Cardiac fibroblast (primary cell): ENCODE data around the gene INSC.

Source experiments
- DNase-seq, 2 donors: peaks; one replicate each; pipeline versions ENCODE4 v3.0.0 to v3.0.0-alpha.2; 2010; ENCODE audit warnings: low read depth in 2 of 2
- H3K4me3 ChIP-seq, 2 donors: replicated peaks in 1 of 2; 1 replicate in 1 of 2; 2 replicates in 1 of 2; pipeline ENCODE4 v1.5.1; 2011; ENCODE audit warnings: low read depth in 2 of 2, low read length in 2 of 2, mild to moderate bottlenecking in 2 of 2, moderate library complexity in 1 of 2
- TF ChIP-seq, protein P1 (sequence below): IDR thresholded peaks from one replicate; pipeline ENCODE4 v1.5.1; 2011; ENCODE audit warnings: low read depth, mild to moderate bottlenecking, low read length, inconsistent platforms

Gene INSC

DNA sequence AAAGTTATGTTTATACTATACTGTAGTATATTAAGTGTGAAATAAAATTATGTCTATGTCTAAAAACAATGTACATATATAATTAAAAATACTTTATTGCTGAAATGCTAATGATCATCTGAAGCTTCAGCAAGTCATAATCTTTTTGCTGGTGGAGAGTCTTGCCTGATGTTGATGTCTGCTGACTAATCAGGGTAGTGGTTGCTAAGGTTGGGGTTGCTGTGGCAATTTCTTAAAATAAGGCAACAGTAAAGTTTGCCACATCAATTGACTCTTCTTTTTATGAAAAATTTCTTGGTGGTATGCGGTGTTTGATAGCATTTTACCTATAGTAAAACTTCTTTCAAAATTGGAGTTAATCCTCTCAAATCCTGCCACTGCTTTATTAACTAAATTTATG, 21.4 kb downstream of the INSC start:
- no peak overlapping the region for H3K4me3 ChIP-seq
- TF ChIP-seq, protein P1, sequence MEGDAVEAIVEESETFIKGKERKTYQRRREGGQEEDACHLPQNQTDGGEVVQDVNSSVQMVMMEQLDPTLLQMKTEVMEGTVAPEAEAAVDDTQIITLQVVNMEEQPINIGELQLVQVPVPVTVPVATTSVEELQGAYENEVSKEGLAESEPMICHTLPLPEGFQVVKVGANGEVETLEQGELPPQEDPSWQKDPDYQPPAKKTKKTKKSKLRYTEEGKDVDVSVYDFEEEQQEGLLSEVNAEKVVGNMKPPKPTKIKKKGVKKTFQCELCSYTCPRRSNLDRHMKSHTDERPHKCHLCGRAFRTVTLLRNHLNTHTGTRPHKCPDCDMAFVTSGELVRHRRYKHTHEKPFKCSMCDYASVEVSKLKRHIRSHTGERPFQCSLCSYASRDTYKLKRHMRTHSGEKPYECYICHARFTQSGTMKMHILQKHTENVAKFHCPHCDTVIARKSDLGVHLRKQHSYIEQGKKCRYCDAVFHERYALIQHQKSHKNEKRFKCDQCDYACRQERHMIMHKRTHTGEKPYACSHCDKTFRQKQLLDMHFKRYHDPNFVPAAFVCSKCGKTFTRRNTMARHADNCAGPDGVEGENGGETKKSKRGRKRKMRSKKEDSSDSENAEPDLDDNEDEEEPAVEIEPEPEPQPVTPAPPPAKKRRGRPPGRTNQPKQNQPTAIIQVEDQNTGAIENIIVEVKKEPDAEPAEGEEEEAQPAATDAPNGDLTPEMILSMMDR = no peak
- peak in 1 of 2 donors; percentile 42 for DNase-seq

GRCh38 chr11:15139096-15139770, 24.5 kb downstream of the INSC start:
- DNase-seq = no peak
- TF ChIP-seq, protein P1 = no peak
- no peak overlapping the region for H3K4me3 ChIP-seq

- TF ChIP-seq, protein P1 = no peak
- no peak overlapping the region for H3K4me3 ChIP-seq
- no peak for DNase-seq
Observed at GRCh38 chr11:15139958-15140659, 25.4 kb downstream of the INSC start.

GRCh38 chr11:15141381-15141780, 26.7 kb downstream of the INSC start:
- TF ChIP-seq, protein P1 = no peak
- no peak overlapping the region for H3K4me3 ChIP-seq
- DNase-seq = no peak

- TF ChIP-seq, protein P1 = no peak
Observed at GRCh38 chr11:15142838-15143237, 28.1 kb downstream of the INSC start.

DNA sequence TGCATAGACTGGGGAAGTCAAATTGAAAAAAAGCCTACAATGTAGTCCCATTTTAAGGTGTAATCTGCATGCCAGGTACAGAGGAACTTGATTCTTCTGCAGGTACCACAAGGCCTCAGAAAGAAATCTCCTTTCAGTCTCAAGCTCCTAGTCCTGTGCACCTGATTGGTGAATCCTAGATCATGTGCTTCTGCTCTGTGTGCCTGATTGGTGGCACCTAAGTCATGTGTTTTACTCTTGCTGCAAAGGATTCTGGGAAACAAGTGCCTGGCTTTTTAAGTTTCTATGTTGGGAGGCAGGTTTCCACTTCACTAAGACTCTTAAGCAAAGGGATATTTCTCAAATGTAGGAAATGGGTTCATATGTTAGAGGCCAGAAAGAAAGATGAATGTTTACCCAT, 29.1 kb downstream of the INSC start:
- H3K4me3 ChIP-seq = no peak overlapping the region
- TF ChIP-seq, protein P1 = no peak
- DNase-seq = no peak

More at GRCh38 chr11:15142838-15143237, 28.1 kb downstream of the INSC start:
- H3K4me3 ChIP-seq = no peak overlapping the region
- DNase-seq = no peak
